HEK293 (cell line): ENCODE data around the gene BCL2A1.

Experiments used
- GLI4 ChIP-seq: fragments of 450-650 bp; formaldehyde crosslinking; IDR thresholded peaks from 2 replicates; pipeline ENCODE4 v1.5.1; 2016; ENCODE audit warnings: missing biosample characterization, missing genetic modification characterization
- KLF1 ChIP-seq: fragments of 450-650 bp; formaldehyde crosslinking; IDR thresholded peaks from 2 replicates; pipeline ENCODE4 v1.5.1; 2016; ENCODE audit warnings: missing biosample characterization, missing genetic modification characterization
- MZF1 ChIP-seq: fragments of 450-650 bp; formaldehyde crosslinking; IDR thresholded peaks from 2 replicates; pipeline ENCODE4 v1.5.1; 2017; ENCODE audit warnings: missing biosample characterization, missing genetic modification characterization, borderline replicate concordance
- SALL2 ChIP-seq: fragments of 450-650 bp; formaldehyde crosslinking; IDR thresholded peaks from 2 replicates; pipeline ENCODE4 v1.5.0; 2017; ENCODE audit warnings: missing biosample characterization, mild to moderate bottlenecking, missing genetic modification characterization, borderline replicate concordance
- SP2 ChIP-seq: fragments of 450-650 bp; formaldehyde crosslinking; IDR thresholded peaks from 2 replicates; pipeline ENCODE4 v1.5.1; 2016; ENCODE audit warnings: missing biosample characterization, missing genetic modification characterization
- WT1 ChIP-seq: fragments of 450-650 bp; formaldehyde crosslinking; IDR thresholded peaks from 2 replicates; pipeline ENCODE4 v1.5.1; 2016; ENCODE audit warnings: missing biosample characterization, missing genetic modification characterization
- YY1 ChIP-seq: fragments of 450-650 bp; formaldehyde crosslinking; IDR thresholded peaks from 2 replicates; pipeline ENCODE4 v1.5.1; 2018; ENCODE audit warnings: missing biosample characterization, missing genetic modification characterization
- ZBTB20 ChIP-seq: fragments of 450-650 bp; formaldehyde crosslinking; IDR thresholded peaks from 2 replicates; pipeline ENCODE4 v1.5.1; 2016; ENCODE audit warnings: missing biosample characterization, missing genetic modification characterization
- ZFP69B ChIP-seq: fragments of 450-650 bp; formaldehyde crosslinking; IDR thresholded peaks from 2 replicates; pipeline ENCODE4 v1.5.1; 2016; ENCODE audit warnings: missing biosample characterization, missing genetic modification characterization
- ZNF121 ChIP-seq: fragments of 450-650 bp; formaldehyde crosslinking; IDR thresholded peaks from 2 replicates; pipeline ENCODE4 v1.5.1; 2016; ENCODE audit warnings: missing biosample characterization, missing genetic modification characterization
- ZNF155 ChIP-seq: fragments of 450-650 bp; formaldehyde crosslinking; IDR thresholded peaks from 2 replicates; pipeline ENCODE4 v1.5.1; 2016; ENCODE audit warnings: missing biosample characterization, missing genetic modification characterization
- ZNF169 ChIP-seq: fragments of 450-650 bp; formaldehyde crosslinking; IDR thresholded peaks from 2 replicates; pipeline ENCODE4 v1.5.1; 2016; ENCODE audit warnings: missing biosample characterization, missing genetic modification characterization
- ZNF184 ChIP-seq: fragments of 450-650 bp; IDR thresholded peaks from 2 replicates; pipeline ENCODE4 v1.5.1; 2018; ENCODE audit warnings: missing biosample characterization, mild to moderate bottlenecking, missing genetic modification characterization
- ZNF48 ChIP-seq: fragments of 450-650 bp; formaldehyde crosslinking; IDR thresholded peaks from 2 replicates; pipeline ENCODE4 v1.5.1; 2016; ENCODE audit warnings: missing biosample characterization, missing genetic modification characterization
- ZNF549 ChIP-seq: fragments of 450-650 bp; IDR thresholded peaks from 2 replicates; pipeline ENCODE4 v1.5.1; 2018; ENCODE audit warnings: missing biosample characterization, missing genetic modification characterization, mild to moderate bottlenecking, inconsistent platforms, moderate library complexity
- ZNF600 ChIP-seq: fragments of 450-650 bp; formaldehyde crosslinking; IDR thresholded peaks from 2 replicates; pipeline ENCODE4 v1.5.1; 2016; ENCODE audit warnings: missing biosample characterization, missing genetic modification characterization
- ZNF621 ChIP-seq: fragments of 450-650 bp; formaldehyde crosslinking; IDR thresholded peaks from 2 replicates; pipeline ENCODE4 v1.5.1; 2017; ENCODE audit warnings: missing biosample characterization, missing genetic modification characterization
- ZNF623 ChIP-seq: fragments of 450-650 bp; formaldehyde crosslinking; IDR thresholded peaks from 2 replicates; pipeline ENCODE4 v1.5.1; 2016; ENCODE audit warnings: missing biosample characterization, missing genetic modification characterization
- ZNF626 ChIP-seq: fragments of 450-650 bp; sonication (Bioruptor Pico); formaldehyde crosslinking; IDR thresholded peaks from 2 replicates; pipeline ENCODE4 v1.5.1; 2018; ENCODE audit warnings: missing biosample characterization, missing genetic modification characterization, inconsistent platforms
- ZNF654 ChIP-seq: fragments of 450-650 bp; formaldehyde crosslinking; IDR thresholded peaks from 2 replicates; pipeline ENCODE4 v1.5.1; 2016; ENCODE audit warnings: low read depth, missing biosample characterization, missing genetic modification characterization
- ZNF658 ChIP-seq: fragments of 450-650 bp; formaldehyde crosslinking; IDR thresholded peaks from 2 replicates; pipeline ENCODE4; 2016; ENCODE audit warnings: missing biosample characterization, missing genetic modification characterization
- ZNF664 ChIP-seq: fragments of 450-650 bp; formaldehyde crosslinking; IDR thresholded peaks from 2 replicates; pipeline ENCODE4 v1.5.1; 2016; ENCODE audit warnings: missing biosample characterization, missing genetic modification characterization
- ZNF670 ChIP-seq: fragments of 450-650 bp; formaldehyde crosslinking; IDR thresholded peaks from 2 replicates; pipeline ENCODE4 v1.5.1; 2016; ENCODE audit warnings: missing biosample characterization, missing genetic modification characterization, low read depth
- ZNF768 ChIP-seq: fragments of 450-650 bp; formaldehyde crosslinking; IDR thresholded peaks from 2 replicates; pipeline ENCODE4 v1.5.1; 2018; ENCODE audit warnings: missing biosample characterization, mild to moderate bottlenecking, missing genetic modification characterization
- ZNF792 ChIP-seq: fragments of 450-650 bp; formaldehyde crosslinking; IDR thresholded peaks from 2 replicates; pipeline ENCODE4 v1.5.1; 2016; ENCODE audit warnings: missing biosample characterization, missing genetic modification characterization
- ZSCAN23 ChIP-seq: fragments of 450-650 bp; formaldehyde crosslinking; IDR thresholded peaks from 2 replicates; pipeline ENCODE4 v1.5.1; 2016; ENCODE audit warnings: missing biosample characterization, missing genetic modification characterization
- ZSCAN30 ChIP-seq: fragments of 450-650 bp; IDR thresholded peaks from 2 replicates; pipeline ENCODE4 v1.5.1; 2018; ENCODE audit warnings: missing biosample characterization, mild to moderate bottlenecking, missing genetic modification characterization, moderate library complexity
- TF ChIP-seq, protein P1 (sequence below): fragments of 450-650 bp; formaldehyde crosslinking; IDR thresholded peaks from 2 replicates; pipeline ENCODE4 v1.5.1; 2016; ENCODE audit warnings: missing biosample characterization, missing genetic modification characterization
- TF ChIP-seq, protein P2 (sequence below): fragments of 450-650 bp; formaldehyde crosslinking; IDR thresholded peaks from 2 replicates; pipeline ENCODE4 v1.5.1; 2016; ENCODE audit warnings: missing biosample characterization, missing genetic modification characterization, low read depth
- TF ChIP-seq, protein P3 (sequence below): fragments of 450-650 bp; formaldehyde crosslinking; IDR thresholded peaks from 2 replicates; pipeline ENCODE4 v1.5.1; 2016; ENCODE audit warnings: missing biosample characterization, missing genetic modification characterization
- TF ChIP-seq, protein P4 (sequence below): fragments of 450-650 bp; formaldehyde crosslinking; IDR thresholded peaks from 2 replicates; pipeline ENCODE4 v1.5.1; 2016; ENCODE audit warnings: missing biosample characterization, missing genetic modification characterization
- TF ChIP-seq, protein P5 (sequence below): fragments of 450-650 bp; formaldehyde crosslinking; IDR thresholded peaks from 2 replicates; pipeline ENCODE4 v1.5.1; 2016; ENCODE audit warnings: missing biosample characterization, missing genetic modification characterization, low read depth
- TF ChIP-seq, protein P6 (sequence below): fragments of 450-650 bp; formaldehyde crosslinking; IDR thresholded peaks from 2 replicates; pipeline ENCODE4 v1.5.1; 2016; ENCODE audit warnings: missing biosample characterization, missing genetic modification characterization

Gene BCL2A1

DNA sequence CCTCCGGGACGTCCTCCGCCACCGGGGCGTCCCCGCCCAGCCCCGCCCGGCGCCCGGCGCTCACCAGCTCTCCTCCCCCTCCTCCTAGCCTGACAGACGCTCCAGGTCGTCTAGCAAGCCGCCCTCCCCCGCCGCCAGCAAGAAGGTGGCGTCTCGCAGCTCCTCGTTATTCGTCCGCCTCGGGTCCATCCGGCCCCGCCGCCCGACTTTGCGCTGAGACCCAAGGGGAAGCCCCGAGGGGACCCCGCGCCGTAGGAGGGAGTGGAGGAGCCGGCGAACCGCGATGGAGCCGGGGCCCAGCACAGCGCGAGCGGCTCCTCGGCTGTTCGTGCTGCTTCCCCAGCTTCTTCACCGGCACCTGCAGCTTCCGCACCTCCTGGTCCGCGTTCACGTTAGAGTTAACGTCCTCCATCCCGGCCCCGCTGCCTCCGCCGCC is 47.9 kb downstream of the BCL2A1 start (continued):
- TF ChIP-seq ZNF654 (tag by site-specific recombination): no peak
- TF ChIP-seq ZNF623: no peak
- no peak for TF ChIP-seq ZNF155 (tag by site-specific recombination)
- TF ChIP-seq SP2 (tag by site-specific recombination): peak; percentile 70; the same call in 1 of the 2 replicates
- 0 out of 2 replicates have a peak, but pooled peaks have one; percentile 4 for TF ChIP-seq ZNF600
- 0 out of 2 replicates have a peak, but pooled peaks have one; percentile 54 for TF ChIP-seq ZNF792 (tag by site-specific recombination)
- no peak for TF ChIP-seq SALL2 (tag by site-specific recombination)
- TF ChIP-seq, protein P1, sequence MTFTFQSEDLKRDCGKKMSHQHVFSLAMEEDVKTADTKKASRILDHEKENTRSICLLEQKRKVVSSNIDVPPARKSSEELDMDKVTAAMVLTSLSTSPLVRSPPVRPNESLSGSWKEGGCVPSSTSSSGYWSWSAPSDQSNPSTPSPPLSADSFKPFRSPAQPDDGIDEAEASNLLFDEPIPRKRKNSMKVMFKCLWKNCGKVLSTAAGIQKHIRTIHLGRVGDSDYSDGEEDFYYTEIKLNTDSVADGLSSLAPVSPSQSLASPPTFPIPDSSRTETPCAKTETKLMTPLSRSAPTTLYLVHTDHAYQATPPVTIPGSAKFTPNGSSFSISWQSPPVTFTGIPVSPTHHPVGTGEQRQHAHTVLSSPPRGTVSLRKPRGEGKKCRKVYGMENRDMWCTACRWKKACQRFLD (tag by site-specific recombination): no peak
- no peak for TF ChIP-seq ZNF664 (tag by site-specific recombination)
- TF ChIP-seq, protein P2, sequence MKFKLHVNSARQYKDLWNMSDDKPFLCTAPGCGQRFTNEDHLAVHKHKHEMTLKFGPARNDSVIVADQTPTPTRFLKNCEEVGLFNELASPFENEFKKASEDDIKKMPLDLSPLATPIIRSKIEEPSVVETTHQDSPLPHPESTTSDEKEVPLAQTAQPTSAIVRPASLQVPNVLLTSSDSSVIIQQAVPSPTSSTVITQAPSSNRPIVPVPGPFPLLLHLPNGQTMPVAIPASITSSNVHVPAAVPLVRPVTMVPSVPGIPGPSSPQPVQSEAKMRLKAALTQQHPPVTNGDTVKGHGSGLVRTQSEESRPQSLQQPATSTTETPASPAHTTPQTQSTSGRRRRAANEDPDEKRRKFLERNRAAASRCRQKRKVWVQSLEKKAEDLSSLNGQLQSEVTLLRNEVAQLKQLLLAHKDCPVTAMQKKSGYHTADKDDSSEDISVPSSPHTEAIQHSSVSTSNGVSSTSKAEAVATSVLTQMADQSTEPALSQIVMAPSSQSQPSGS (tag by site-specific recombination): no peak
- TF ChIP-seq YY1 (tag by site-specific recombination): no peak
- TF ChIP-seq, protein P3, sequence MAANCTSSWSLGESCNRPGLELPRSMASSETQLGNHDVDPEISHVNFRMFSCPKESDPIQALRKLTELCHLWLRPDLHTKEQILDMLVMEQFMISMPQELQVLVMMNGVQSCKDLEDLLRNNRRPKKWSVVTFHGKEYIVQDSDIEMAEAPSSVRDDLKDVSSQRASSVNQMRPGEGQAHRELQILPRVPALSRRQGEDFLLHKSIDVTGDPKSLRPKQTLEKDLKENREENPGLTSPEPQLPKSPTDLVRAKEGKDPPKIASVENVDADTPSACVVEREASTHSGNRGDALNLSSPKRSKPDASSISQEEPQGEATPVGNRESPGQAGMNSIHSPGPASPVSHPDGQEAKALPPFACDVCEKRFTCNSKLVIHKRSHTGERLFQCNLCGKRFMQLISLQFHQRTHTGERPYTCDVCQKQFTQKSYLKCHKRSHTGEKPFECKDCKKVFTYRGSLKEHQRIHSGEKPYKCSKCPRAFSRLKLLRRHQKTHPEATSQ (tag by site-specific recombination): no peak; the same call in 1 of the 2 replicates
- no peak for TF ChIP-seq ZSCAN23 (tag by site-specific recombination)
- TF ChIP-seq, protein P4, sequence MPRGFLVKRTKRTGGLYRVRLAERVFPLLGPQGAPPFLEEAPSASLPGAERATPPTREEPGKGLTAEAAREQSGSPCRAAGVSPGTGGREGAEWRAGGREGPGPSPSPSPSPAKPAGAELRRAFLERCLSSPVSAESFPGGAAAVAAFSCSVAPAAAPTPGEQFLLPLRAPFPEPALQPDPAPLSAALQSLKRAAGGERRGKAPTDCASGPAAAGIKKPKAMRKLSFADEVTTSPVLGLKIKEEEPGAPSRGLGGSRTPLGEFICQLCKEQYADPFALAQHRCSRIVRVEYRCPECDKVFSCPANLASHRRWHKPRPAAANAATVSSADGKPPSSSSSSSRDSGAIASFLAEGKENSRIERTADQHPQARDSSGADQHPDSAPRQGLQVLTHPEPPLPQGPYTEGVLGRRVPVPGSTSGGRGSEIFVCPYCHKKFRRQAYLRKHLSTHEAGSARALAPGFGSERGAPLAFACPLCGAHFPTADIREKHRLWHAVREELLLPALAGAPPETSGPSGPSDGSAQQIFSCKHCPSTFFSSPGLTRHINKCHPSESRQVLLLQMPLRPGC (tag by site-specific recombination): no peak
- TF ChIP-seq ZNF621 (tag by site-specific recombination): no peak
- no peak for TF ChIP-seq ZNF670 (tag by site-specific recombination)
- no peak for TF ChIP-seq GLI4 (tag by site-specific recombination)
- no peak for TF ChIP-seq ZNF549 (tag by site-specific recombination)
- TF ChIP-seq ZNF48 (tag by site-specific recombination): no peak
- no peak for TF ChIP-seq ZSCAN30
- TF ChIP-seq, protein P5, sequence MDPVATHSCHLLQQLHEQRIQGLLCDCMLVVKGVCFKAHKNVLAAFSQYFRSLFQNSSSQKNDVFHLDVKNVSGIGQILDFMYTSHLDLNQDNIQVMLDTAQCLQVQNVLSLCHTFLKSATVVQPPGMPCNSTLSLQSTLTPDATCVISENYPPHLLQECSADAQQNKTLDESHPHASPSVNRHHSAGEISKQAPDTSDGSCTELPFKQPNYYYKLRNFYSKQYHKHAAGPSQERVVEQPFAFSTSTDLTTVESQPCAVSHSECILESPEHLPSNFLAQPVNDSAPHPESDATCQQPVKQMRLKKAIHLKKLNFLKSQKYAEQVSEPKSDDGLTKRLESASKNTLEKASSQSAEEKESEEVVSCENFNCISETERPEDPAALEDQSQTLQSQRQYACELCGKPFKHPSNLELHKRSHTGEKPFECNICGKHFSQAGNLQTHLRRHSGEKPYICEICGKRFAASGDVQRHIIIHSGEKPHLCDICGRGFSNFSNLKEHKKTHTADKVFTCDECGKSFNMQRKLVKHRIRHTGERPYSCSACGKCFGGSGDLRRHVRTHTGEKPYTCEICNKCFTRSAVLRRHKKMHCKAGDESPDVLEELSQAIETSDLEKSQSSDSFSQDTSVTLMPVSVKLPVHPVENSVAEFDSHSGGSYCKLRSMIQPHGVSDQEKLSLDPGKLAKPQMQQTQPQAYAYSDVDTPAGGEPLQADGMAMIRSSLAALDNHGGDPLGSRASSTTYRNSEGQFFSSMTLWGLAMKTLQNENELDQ (tag by site-specific recombination): no peak
- TF ChIP-seq MZF1 (tag by site-specific recombination): no peak
- TF ChIP-seq ZFP69B (tag by site-specific recombination): no peak; the same call in 1 of the 2 replicates
- TF ChIP-seq ZNF169 (tag by site-specific recombination): no peak
- no peak for TF ChIP-seq ZNF658 (tag by site-specific recombination)
- TF ChIP-seq ZNF184: no peak
- TF ChIP-seq ZNF626 (tag by site-specific recombination): no peak
- TF ChIP-seq, protein P6, sequence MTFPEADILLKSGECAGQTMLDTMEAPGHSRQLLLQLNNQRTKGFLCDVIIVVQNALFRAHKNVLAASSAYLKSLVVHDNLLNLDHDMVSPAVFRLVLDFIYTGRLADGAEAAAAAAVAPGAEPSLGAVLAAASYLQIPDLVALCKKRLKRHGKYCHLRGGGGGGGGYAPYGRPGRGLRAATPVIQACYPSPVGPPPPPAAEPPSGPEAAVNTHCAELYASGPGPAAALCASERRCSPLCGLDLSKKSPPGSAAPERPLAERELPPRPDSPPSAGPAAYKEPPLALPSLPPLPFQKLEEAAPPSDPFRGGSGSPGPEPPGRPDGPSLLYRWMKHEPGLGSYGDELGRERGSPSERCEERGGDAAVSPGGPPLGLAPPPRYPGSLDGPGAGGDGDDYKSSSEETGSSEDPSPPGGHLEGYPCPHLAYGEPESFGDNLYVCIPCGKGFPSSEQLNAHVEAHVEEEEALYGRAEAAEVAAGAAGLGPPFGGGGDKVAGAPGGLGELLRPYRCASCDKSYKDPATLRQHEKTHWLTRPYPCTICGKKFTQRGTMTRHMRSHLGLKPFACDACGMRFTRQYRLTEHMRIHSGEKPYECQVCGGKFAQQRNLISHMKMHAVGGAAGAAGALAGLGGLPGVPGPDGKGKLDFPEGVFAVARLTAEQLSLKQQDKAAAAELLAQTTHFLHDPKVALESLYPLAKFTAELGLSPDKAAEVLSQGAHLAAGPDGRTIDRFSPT: 0 out of 2 replicates have a peak, but pooled peaks have one; percentile 22
- TF ChIP-seq WT1 (tag by site-specific recombination): no peak
- no peak for TF ChIP-seq ZNF768 (tag by site-specific recombination)
- TF ChIP-seq ZBTB20 (tag by site-specific recombination): no peak
- TF ChIP-seq KLF1: peak; percentile 68; the same call in 1 of the 2 replicates
- TF ChIP-seq ZNF121 (tag by site-specific recombination): 0 out of 2 replicates have a peak, but pooled peaks have one; percentile 8
